Sigmoid colon (tissue), 7 donors: ENCODE results near the gene WDR88. TPM values are rescaled to one million over a fixed set of nuclear protein-coding genes. Genes with fewer than 3 reads are reported as not detected.

Source experiments
- DNase-seq: peaks from one replicate; pipeline ENCODE4 v3.0.0-alpha.2; 2019
- H3K27ac ChIP-seq, 4 donors: fragments of 200-600 bp; sonication (generic); one replicate each; pipeline ENCODE4 v1.5.1; 2016 to 2019; ENCODE audit warnings: mild to moderate bottlenecking in 1 of 4
- H3K27me3 ChIP-seq, 3 donors: fragments of 200-600 bp; sonication (generic); one replicate each; pipeline ENCODE4 v1.5.1; 2019; ENCODE audit warnings: mild to moderate bottlenecking in 1 of 3
- H3K36me3 ChIP-seq, 4 donors: fragments of 200-600 bp; sonication (generic); one replicate each; pipeline ENCODE4 v1.5.1; 2016 to 2019
- H3K4me1 ChIP-seq, 4 donors: fragments of 200-600 bp; sonication (generic); one replicate each; pipeline ENCODE4 v1.5.1; 2017 to 2019
- H3K4me3 ChIP-seq, 4 donors: fragments of 200-600 bp; sonication (generic); one replicate each; pipeline ENCODE4 v1.5.1; 2017 to 2019; ENCODE audit warnings: mild to moderate bottlenecking in 2 of 4, moderate library complexity in 1 of 4
- H3K9me3 ChIP-seq, 4 donors: fragments of 200-600 bp in 3 of 4; sonication (generic) in 3 of 4; one replicate each; pipeline versions ENCODE4 v1.5.1 to v1.6.1; 2013 to 2019
- EP300 ChIP-seq, 4 donors: sonication (generic); formaldehyde crosslinking; IDR thresholded peaks; one replicate each; pipeline ENCODE4 v1.6.1; 2017; ENCODE audit warnings: antibody characterized with exemption in 4 of 4
- POLR2A ChIP-seq, 2 donors: fragments of 450-650 bp; IDR thresholded peaks; one replicate each; pipeline ENCODE4 v1.6.1; 2016; ENCODE audit warnings: antibody characterized with exemption in 2 of 2, mild to moderate bottlenecking in 2 of 2, moderate library complexity in 2 of 2
- POLR2AphosphoS5 ChIP-seq, 4 donors: sonication (generic); formaldehyde crosslinking; IDR thresholded peaks; one replicate each; pipeline ENCODE4 v1.6.1; 2017; ENCODE audit warnings: antibody characterized with exemption in 4 of 4
- WGBS, 2 donors: extraction: QIAGEN DNeasy Blood & Tissue Kit; methylation state at CpG; one replicate each; pipeline ENCODE4 v1.1.7; 2013; 5-methylcytosine and 5-hydroxymethylcytosine counted together
- intact Hi-C: fragments of 100-400 bp; cut with DNase I; formaldehyde crosslinking; loops from one replicate; pipeline ENCODE4 v1.15.1; 2023
- polyA plus RNA-seq, 3 donors: library from polyadenylated mRNA; stranded (reverse); fragments of 200-250 nt; gene quantifications; one replicate each; pipeline ENCODE4 v1.2.3, GENCODE V29; 2013
- total RNA-seq, 4 donors: library from RNA; depleted of rRNA; stranded (reverse); fragments of >200 nt; gene quantifications; one replicate each; pipeline ENCODE4 v1.1.0, GENCODE V29; 2016
- TF ChIP-seq, protein P1 (sequence below), 4 experiments: fragments of 450-650 bp in 3 of 4; fragments of 200-600 bp in 1 of 4; IDR thresholded peaks; one replicate each; pipeline ENCODE4 v1.5.1; 2016 to 2019; ENCODE audit warnings: antibody characterized with exemption in 4 of 4, mild to moderate bottlenecking in 3 of 4, moderate library complexity in 2 of 4
- donor health status: healthy with polysubstance abuse.
- donor health status: Bipolar disorder and iron deficiency.
- donor health status: healthy.

Gene WDR88
- total and polyA plus RNA-seq, 7 donors = not detected

DNA sequence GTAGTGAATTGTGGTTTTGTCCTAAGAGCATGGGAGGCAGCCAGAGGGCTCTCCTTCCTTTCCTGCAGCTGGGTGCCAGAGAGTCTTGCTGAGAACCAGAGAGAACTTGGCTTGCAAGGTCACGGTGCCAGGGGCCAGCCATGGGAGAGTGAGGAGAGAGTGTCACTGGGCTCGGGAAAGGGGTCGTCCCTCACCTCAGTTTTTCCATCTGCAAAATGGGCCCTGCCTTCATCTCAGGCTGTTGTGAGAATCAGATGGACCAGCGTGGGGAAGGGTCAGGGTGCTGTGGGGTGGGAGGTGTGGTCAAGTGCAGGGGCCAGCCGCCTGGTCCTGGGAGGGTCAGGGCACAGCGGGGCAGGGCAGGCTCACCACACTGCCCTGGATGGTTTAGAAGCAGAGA, 69.6 kb downstream of the WDR88 start:
- Histone ChIP-seq H3K27me3 (no peaks in the 10 kb centered on the region), H3K9me3 (no peaks in the 10 kb centered on the region), H3K27ac (no peak overlapping the region), H3K4me3 (no peak overlapping the region), H3K4me1 (peaks cover 0 to under 1% (median 0%) of the 10 kb centered on the region in 4 donors), H3K36me3 (peaks cover 4 to 68% (median 11%) of the 10 kb centered on the region in 4 donors)
- TF ChIP-seq EP300 (IDR thresholded peaks at IDR 0.05) (no peak), POLR2AphosphoS5 (IDR thresholded peaks at IDR 0.05) (no peak), POLR2A (IDR thresholded peaks at IDR 0.05) (no peak)
- TF ChIP-seq, protein P1, sequence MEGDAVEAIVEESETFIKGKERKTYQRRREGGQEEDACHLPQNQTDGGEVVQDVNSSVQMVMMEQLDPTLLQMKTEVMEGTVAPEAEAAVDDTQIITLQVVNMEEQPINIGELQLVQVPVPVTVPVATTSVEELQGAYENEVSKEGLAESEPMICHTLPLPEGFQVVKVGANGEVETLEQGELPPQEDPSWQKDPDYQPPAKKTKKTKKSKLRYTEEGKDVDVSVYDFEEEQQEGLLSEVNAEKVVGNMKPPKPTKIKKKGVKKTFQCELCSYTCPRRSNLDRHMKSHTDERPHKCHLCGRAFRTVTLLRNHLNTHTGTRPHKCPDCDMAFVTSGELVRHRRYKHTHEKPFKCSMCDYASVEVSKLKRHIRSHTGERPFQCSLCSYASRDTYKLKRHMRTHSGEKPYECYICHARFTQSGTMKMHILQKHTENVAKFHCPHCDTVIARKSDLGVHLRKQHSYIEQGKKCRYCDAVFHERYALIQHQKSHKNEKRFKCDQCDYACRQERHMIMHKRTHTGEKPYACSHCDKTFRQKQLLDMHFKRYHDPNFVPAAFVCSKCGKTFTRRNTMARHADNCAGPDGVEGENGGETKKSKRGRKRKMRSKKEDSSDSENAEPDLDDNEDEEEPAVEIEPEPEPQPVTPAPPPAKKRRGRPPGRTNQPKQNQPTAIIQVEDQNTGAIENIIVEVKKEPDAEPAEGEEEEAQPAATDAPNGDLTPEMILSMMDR (IDR thresholded peaks at IDR 0.05) = no peak
- DNase-seq = no peak
- 91 to 93% methylated on average over 6 of the region's 6 CpGs for WGBS, 2 donors
- intact Hi-C loops = no loop called here

GRCh38 chr19:33201886-33202545, 70.1 kb downstream of the WDR88 start:
- DNase-seq = no peak
- intact Hi-C loops = no loop called here
- Histone ChIP-seq H3K4me3 (no peak overlapping the region), H3K27me3 (no peaks in the 10 kb centered on the region), H3K36me3 (peaks cover 4 to 69% (median 13%) of the 10 kb centered on the region in 4 donors), H3K27ac (no peak overlapping the region), H3K9me3 (no peaks in the 10 kb centered on the region), H3K4me1 (no peaks in the 10 kb centered on the region)
- TF ChIP-seq POLR2AphosphoS5 (IDR thresholded peaks at IDR 0.05) = no peak
- no peak for TF ChIP-seq POLR2A (IDR thresholded peaks at IDR 0.05)
- no peak for TF ChIP-seq EP300 (IDR thresholded peaks at IDR 0.05)
- TF ChIP-seq, protein P1 (IDR thresholded peaks at IDR 0.05) = no peak
- WGBS, 2 donors = 95% methylated on average over 15 of the region's 15 CpGs

- no peaks in the 10 kb centered on the region for H3K27me3 ChIP-seq
- no peak for DNase-seq
- H3K36me3 ChIP-seq = peaks cover 4 to 67% (median 15%) of the 10 kb centered on the region in 4 donors
- no peak overlapping the region for H3K27ac ChIP-seq
- no peak for TF ChIP-seq POLR2AphosphoS5 (IDR thresholded peaks at IDR 0.05)
- TF ChIP-seq, protein P1 (IDR thresholded peaks at IDR 0.05) = no peak
- TF ChIP-seq POLR2A (IDR thresholded peaks at IDR 0.05) = no peak
- TF ChIP-seq EP300 (IDR thresholded peaks at IDR 0.05) = no peak
- 90 to 91% methylated on average over 27 of the region's 27 CpGs for WGBS, 2 donors
- no peaks in the 10 kb centered on the region for H3K4me1 ChIP-seq
- intact Hi-C loops = no loop called here
- no peak overlapping the region for H3K4me3 ChIP-seq
- H3K9me3 ChIP-seq = no peaks in the 10 kb centered on the region
Observed at GRCh38 chr19:33202546-33203507, 70.9 kb downstream of the WDR88 start.

GRCh38 chr19:33203529-33203928, 71.6 kb downstream of the WDR88 start:
- Histone ChIP-seq H3K4me3 (no peak overlapping the region), H3K4me1 (no peaks in the 10 kb centered on the region), H3K27ac (no peak overlapping the region), H3K9me3 (no peaks in the 10 kb centered on the region), H3K27me3 (no peaks in the 10 kb centered on the region), H3K36me3 (peaks cover 4 to 61% (median 15%) of the 10 kb centered on the region in 4 donors)
- DNase-seq = no peak
- intact Hi-C loops = no loop called here
- WGBS, 2 donors = 83 to 86% methylated on average over 6 of the region's 6 CpGs
- TF ChIP-seq POLR2A (IDR thresholded peaks at IDR 0.05) = no peak
- TF ChIP-seq, protein P1 (IDR thresholded peaks at IDR 0.05) = no peak
- no peak for TF ChIP-seq POLR2AphosphoS5 (IDR thresholded peaks at IDR 0.05)
- no peak for TF ChIP-seq EP300 (IDR thresholded peaks at IDR 0.05)
